ENCODE results near the gene PUS1. TPM values are rescaled to one million over a fixed set of nuclear protein-coding genes. Genes with fewer than 3 reads are reported as not detected.
A peak's percentile ranks its signal among the peaks of the same experiment; 100 is the strongest.

PUS1 gene
- total RNA-seq, 1 donor from 2014 or later: 19.9 TPM

- intact Hi-C loops (cut with DNase I): no loop called here
- Histone ChIP-seq H3K36me3 (no peaks in the 10 kb centered on the region), H3K27ac (no peak overlapping the region), H3K4me3 (no peak overlapping the region), H3K27me3 (no peaks in the 10 kb centered on the region), H3K9me3 (no peaks in the 10 kb centered on the region), H3K4me1 (peaks cover 18% of the 10 kb centered on the region)
- no peak for TF ChIP-seq CTCF (IDR thresholded peaks at IDR 0.05)
- DNase-seq: no peak
- ATAC-seq: no peak
These were observed 36.1 kb upstream of the PUS1 start for GRCh38 chr12:131892711-131893604.

GRCh38 chr12:131893605-131894312 lies 35.3 kb upstream of the PUS1 start:
- no peaks in the 10 kb centered on the region for H3K36me3 ChIP-seq
- H3K9me3 ChIP-seq: no peaks in the 10 kb centered on the region
- intact Hi-C loops (cut with DNase I): no loop called here
- TF ChIP-seq CTCF (IDR thresholded peaks at IDR 0.05): no peak
- ATAC-seq (no peak), DNase-seq (no peak)
- H3K4me1 ChIP-seq: peaks cover 18% of the 10 kb centered on the region
- no peaks in the 10 kb centered on the region for H3K27me3 ChIP-seq
- H3K4me3 ChIP-seq: peak overlapping the region; percentile 80
- no peak overlapping the region for H3K27ac ChIP-seq

GRCh38 chr12:131894313-131894860 lies 34.7 kb upstream of the PUS1 start, which contains the start of gene ULK1:
TSS of gene ULK1 (plus strand) at chr12:131894622. CDS start at chr12:131895002, 380 bp downstream.
- TF ChIP-seq CTCF (IDR thresholded peaks at IDR 0.05): no peak
- H3K4me3 ChIP-seq: peak within 1 kb of the TSS; percentile 80
- H3K27me3 ChIP-seq: no peaks in the 10 kb centered on the region
- no peaks in the 10 kb centered on the region for H3K9me3 ChIP-seq
- H3K36me3 ChIP-seq: no peaks in the 10 kb centered on the region
- H3K27ac ChIP-seq: peak within 1 kb of the TSS; percentile 96
- H3K4me1 ChIP-seq: peaks cover 18% of the 10 kb centered on the region
- ATAC-seq (peak; percentile 83), DNase-seq (peak; percentile 96)
- intact Hi-C loops (cut with DNase I): no loop called here

GRCh38 chr12:131894981-131895639 lies 34.0 kb upstream of the PUS1 start:
- Histone ChIP-seq H3K4me3 (peak overlapping the region; percentile 80), H3K27ac (peak overlapping the region; percentile 96), H3K4me1 (peaks cover 18% of the 10 kb centered on the region), H3K36me3 (no peaks in the 10 kb centered on the region), H3K27me3 (no peaks in the 10 kb centered on the region), H3K9me3 (no peaks in the 10 kb centered on the region)
- DNase-seq: peak; percentile 68
- intact Hi-C loops (cut with DNase I): loop anchor here (5.0 kb wide), 1 partner anchor 47 kb away; no protein-coding TSS in a partner anchor
- ATAC-seq: no peak
- TF ChIP-seq CTCF (IDR thresholded peaks at IDR 0.05): no peak

GRCh38 chr12:131895640-131896079 lies 33.4 kb upstream of the PUS1 start:
- intact Hi-C loops (cut with DNase I): loop anchor here (5.0 kb wide), 1 partner anchor 47 kb away; no protein-coding TSS in a partner anchor
- no peaks in the 10 kb centered on the region for H3K27me3 ChIP-seq
- no peaks in the 10 kb centered on the region for H3K9me3 ChIP-seq
- ATAC-seq (no peak), DNase-seq (no peak)
- peak overlapping the region; percentile 80 for H3K4me3 ChIP-seq
- H3K27ac ChIP-seq: peak overlapping the region; percentile 96
- H3K4me1 ChIP-seq: peaks cover 23% of the 10 kb centered on the region
- no peaks in the 10 kb centered on the region for H3K36me3 ChIP-seq
- no peak for TF ChIP-seq CTCF (IDR thresholded peaks at IDR 0.05)
